Endothelial cell of umbilical vein (primary cell): ENCODE data around the gene ANKS1A. TPM values are rescaled to one million over a fixed set of nuclear protein-coding genes. Genes with fewer than 3 reads are reported as not detected.

Experiments
- BruUV-seq: library from RNA; stranded (reverse); fragments of 400-500 nt; replicated peaks from 2 replicates; lab custom pipeline; 2021; lab: Mats Ljungman, UMichigan
- CTCF ChIA-PET: fragments of 300-600, 350-600 bp; sonication (Branson Sonifier 250); formaldehyde crosslinking; loops from one replicate; lab custom pipeline; 2021; ENCODE audit warnings: antibody characterized with exemption, inconsistent platforms; lab: Charles Lee
- POLR2A ChIA-PET: fragments of 300-600, 350-600 bp; sonication (Branson Sonifier 250); formaldehyde crosslinking; loops from one replicate; lab custom pipeline; 2021; ENCODE audit warnings: antibody characterized with exemption, inconsistent platforms; lab: Charles Lee
- DNase-seq: peaks from one replicate; pipeline ENCODE4 v3.0.0-alpha.2; 2011; ENCODE audit warnings: low read depth, low spot score
- FAIRE-seq: peaks from 2 replicates; lab custom pipeline; 2011; peaks lifted over from hg19 to GRCh38; lab: Jason Lieb, UNC
- H2AFZ ChIP-seq: 2 replicates; pipeline ENCODE4 v1.6.0; 2012; ENCODE audit warnings: low read depth, low read length, control low read depth, inconsistent platforms
- H3K27ac ChIP-seq: 2 replicates; pipeline ENCODE4 v1.5.1; 2011; ENCODE audit warnings: low read depth, mild to moderate bottlenecking, control low read depth, low read length, moderate library complexity; ENCODE audit not compliant: insufficient read depth
- H3K27me3 ChIP-seq, 2 experiments: 2 replicates each; pipeline versions ENCODE4 v1.6.0 to v1.6.1; 2011; ENCODE audit warnings: low read length in 2 of 2, mixed read lengths in 1 of 2; ENCODE audit not compliant: control insufficient read depth in 2 of 2, insufficient read depth in 2 of 2
- H3K36me3 ChIP-seq, 2 experiments: 2 replicates in 1 of 2; 3 replicates in 1 of 2; pipeline ENCODE4 v1.5.1; 2011; ENCODE audit warnings: low read length in 2 of 2, mild to moderate bottlenecking in 1 of 2, moderate library complexity in 1 of 2; ENCODE audit not compliant: control insufficient read depth in 2 of 2, insufficient read depth in 2 of 2; ENCODE audit errors: extremely low read depth in 1 of 2
- H3K4me1 ChIP-seq: 3 replicates; pipeline ENCODE4 v1.5.1; 2011; ENCODE audit warnings: mild to moderate bottlenecking, low read length; ENCODE audit not compliant: control insufficient read depth, insufficient read depth; ENCODE audit errors: extremely low read depth
- H3K4me2 ChIP-seq: 2 replicates; pipeline ENCODE4 v1.6.1; 2011; ENCODE audit warnings: low read length, control low read depth, mixed read lengths; ENCODE audit not compliant: insufficient read depth
- H3K4me3 ChIP-seq, 3 experiments: fragments of 200-600 bp in 1 of 3; sonication (generic), shearing (Covaris generic) in 1 of 3; replicated peaks in 1 of 3; 2 replicates each; pipeline ENCODE4 v1.5.1; 2011 to 2016; ENCODE audit warnings: control low read depth in 3 of 3, low read length in 3 of 3, mild to moderate bottlenecking in 2 of 3, inconsistent platforms in 1 of 3, low read depth in 1 of 3, moderate library complexity in 1 of 3; ENCODE audit not compliant: insufficient read depth in 1 of 3
- H3K79me2 ChIP-seq: 2 replicates; pipeline ENCODE4 v1.6.0; 2012; ENCODE audit warnings: low read length, inconsistent platforms; ENCODE audit not compliant: control insufficient read depth, insufficient read depth
- H3K9ac ChIP-seq: replicated peaks from 2 replicates; pipeline ENCODE3; 2011; ENCODE audit warnings: low read length, control low read depth; ENCODE audit not compliant: insufficient read depth; ENCODE audit errors: extremely low read depth
- H3K9me1 ChIP-seq: replicated peaks from 3 replicates; pipeline ENCODE4 v1.6.0; 2011; ENCODE audit warnings: mild to moderate bottlenecking, low read length; ENCODE audit not compliant: control insufficient read depth, insufficient read depth; ENCODE audit errors: extremely low read depth
- H3K9me3 ChIP-seq: replicated peaks from 2 replicates; pipeline ENCODE4 v1.5.1; 2012; ENCODE audit warnings: low read length, inconsistent platforms; ENCODE audit not compliant: control insufficient read depth, insufficient read depth
- H4K20me1 ChIP-seq: replicated peaks from 2 replicates; pipeline ENCODE3; 2011; ENCODE audit warnings: mild to moderate bottlenecking, low read length; ENCODE audit not compliant: control insufficient read depth, insufficient read depth; ENCODE audit errors: extremely low read depth
- CTCF ChIP-seq, 2 donors: IDR thresholded peaks; 1 replicate in 1 of 2; 2 replicates in 1 of 2; pipeline ENCODE4 v1.5.1; 2011; ENCODE audit warnings: low read length in 2 of 2, mild to moderate bottlenecking in 2 of 2, moderate library complexity in 2 of 2, control low read depth in 1 of 2, inconsistent platforms in 1 of 2, low read depth in 1 of 2; ENCODE audit not compliant: insufficient read depth in 1 of 2; ENCODE audit errors: extremely low read depth in 1 of 2
- EZH2 ChIP-seq: IDR thresholded peaks from 2 replicates; pipeline ENCODE4 v1.6.1; 2012; ENCODE audit warnings: borderline replicate concordance, low read depth, mild to moderate bottlenecking, moderate library complexity, low read length, inconsistent platforms; ENCODE audit not compliant: severe bottlenecking
- FOS ChIP-seq: IDR thresholded peaks from 2 replicates; pipeline ENCODE4 v1.6.1; 2011; ENCODE audit warnings: mild to moderate bottlenecking, low read length, moderate library complexity, borderline replicate concordance; ENCODE audit not compliant: insufficient read depth
- GATA2 ChIP-seq: IDR thresholded peaks from 2 replicates; pipeline ENCODE4 v1.7.0; 2011; ENCODE audit warnings: low read depth, mild to moderate bottlenecking, moderate library complexity, mixed read lengths, low read length; ENCODE audit not compliant: insufficient read length, insufficient read depth
- JUN ChIP-seq: IDR thresholded peaks from 2 replicates; pipeline ENCODE4 v1.6.1; 2011; ENCODE audit warnings: borderline replicate concordance, low read depth; ENCODE audit not compliant: insufficient read length, insufficient read depth
- MAX ChIP-seq: IDR thresholded peaks from 2 replicates; pipeline ENCODE4 v1.6.1; 2011; ENCODE audit not compliant: insufficient read depth, insufficient read length
- MYC ChIP-seq: IDR thresholded peaks from one replicate; pipeline ENCODE4 v1.6.1; 2011; ENCODE audit warnings: mild to moderate bottlenecking, low read depth, low read length
- POLR2A ChIP-seq: IDR thresholded peaks from 2 replicates; pipeline ENCODE4 v1.6.1; 2012; ENCODE audit warnings: low read depth, mild to moderate bottlenecking, control low read depth, low read length
- POLR2AphosphoS5 ChIP-seq: IDR thresholded peaks from 2 replicates; pipeline ENCODE4 v1.6.1; 2012; ENCODE audit warnings: low read depth, mild to moderate bottlenecking, control low read depth, low read length, moderate library complexity; ENCODE audit not compliant: insufficient read depth
- dilution Hi-C: fragments of 300-500 bp; cut with MboI; formaldehyde crosslinking; loops from one replicate; pipeline ENCODE4 v1.15.0; 2019; ENCODE audit warnings: low sequenced_read_pairs; ENCODE audit not compliant: extremely low pct_ligation_motif_present
- intact Hi-C: fragments of 100-400 bp; cut with micrococcal nuclease; formaldehyde crosslinking; loops from one replicate; pipeline ENCODE4 v1.10.0; 2022
- polyA plus RNA-seq, 4 experiments: library from polyadenylated mRNA; depleted of rRNA in 3 of 4; stranded (reverse) in 3 of 4; unstranded in 1 of 4; fragments of >200 nt; gene quantifications; 2 replicates each; pipeline versions ENCODE4 v1.2.1 to v1.2.3, GENCODE V29; 2011 to 2012; ENCODE audit warnings: missing spikeins in 1 of 4
- total RNA-seq: library from RNA; stranded (reverse); gene quantifications from 2 replicates; pipeline ENCODE4 v1.2.3, GENCODE V29; 2021

ANKS1A gene
- total and polyA plus RNA-seq, 2 donors (not counting 3 experiments of a cell fraction or from before 2014, with no cell fraction given): 8.9 to 26.1 TPM

- Histone ChIP-seq H3K4me1 (peaks cover 4% of the 10 kb centered on the region), H4K20me1 (no peaks in the 10 kb centered on the region), H3K36me3 (peaks cover 0 to 59% of the 10 kb centered on the region in 2 experiments), H3K9me3 (no peaks in the 10 kb centered on the region), H3K4me3 (no peak overlapping the region), H3K27me3 (no peaks in the 10 kb centered on the region), H3K79me2 (no peaks in the 10 kb centered on the region), H3K4me2 (no peak overlapping the region), H3K9me1 (no peaks in the 10 kb centered on the region), H3K9ac (no peak overlapping the region), H2AFZ (no peak overlapping the region), H3K27ac (no peak overlapping the region)
- TF ChIP-seq MYC (no peak), GATA2 (no peak), FOS (no peak), JUN (no peak), MAX (no peak), EZH2 (no peak), POLR2A (no peak), CTCF (IDR thresholded peaks at IDR 0.05; ENCODE audit: extremely low read depth in 1 of 2, insufficient read depth in 1 of 2, low read depth in 1 of 2, low read length in 2 of 2) (no peak), POLR2AphosphoS5 (no peak)
- intact Hi-C loops: loop anchor here (5.0 kb wide), 1 partner anchor 95 kb away; no protein-coding TSS in a partner anchor
- FAIRE-seq: no peak
- DNase-seq: no peak
- no TSS peak for BruUV-seq
- dilution Hi-C loops: no loop called here
- POLR2A ChIA-PET: no interaction called here
- CTCF ChIA-PET: interaction anchor here (4.5 kb wide), 1 partner anchor 95 kb away, joined by 15 read pairs; no protein-coding TSS in a partner anchor
Observed at GRCh38 chr6:35082046-35082732, 193.1 kb downstream of the ANKS1A start.
